GM12878 (cell line): ENCODE results near the gene SYPL2. TPM values are rescaled to one million over a fixed set of nuclear protein-coding genes. Genes with fewer than 3 reads are reported as not detected.

Experiments used
- ATAC-seq: fragments of 200-7000 bp; cut with Tn5 transposase; 3 replicates; pipeline ENCODE4 v1.9.1; 2020; ENCODE audit warnings: mild to moderate bottlenecking, moderate library complexity
- BruUV-seq: library from RNA; stranded (reverse); fragments of 400-500 nt; replicated peaks from 2 replicates; lab custom pipeline; 2021; lab: Mats Ljungman, UMichigan
- CTCF ChIA-PET: fragments of 300-600 bp; sonication (Branson Sonifier 250); formaldehyde crosslinking; extraction: SDS; loops from one replicate; lab custom pipeline; 2021; ENCODE audit warnings: inconsistent platforms; lab: Yijun Ruan, JAX
- POLR2A ChIA-PET: fragments of 350-600 bp; formaldehyde crosslinking; extraction: SDS; loops from one replicate; lab custom pipeline; 2021; ENCODE audit warnings: inconsistent platforms; lab: Charles Lee
- RAD21 ChIA-PET: fragments of 300-600 bp; sonication (Branson Sonifier 250); formaldehyde crosslinking; loops from one replicate; lab custom pipeline; 2023; ENCODE audit warnings: antibody characterized with exemption; ENCODE audit not compliant: unreplicated experiment; lab: Charles Lee
- SMC1A ChIA-PET: fragments of 300-600 bp; sonication (Branson Sonifier 250); formaldehyde crosslinking; loops from one replicate; lab custom pipeline; 2023; ENCODE audit not compliant: unreplicated experiment, uncharacterized antibody; lab: Charles Lee
- DNase-seq: peaks from one replicate; pipeline ENCODE4 v3.0.0-alpha.2; 2011; ENCODE audit warnings: low read depth, low spot score
- FAIRE-seq: peaks from 3 replicates; lab custom pipeline; 2011; peaks lifted over from hg19 to GRCh38; lab: Jason Lieb, UNC
- H2AFZ ChIP-seq: 2 replicates; pipeline ENCODE4 v1.6.0; 2011; ENCODE audit warnings: low read depth, low read length, control low read depth; ENCODE audit not compliant: control insufficient read depth
- H3K27ac ChIP-seq: 2 replicates; pipeline ENCODE4 v1.5.1; 2011; ENCODE audit warnings: control low read depth; ENCODE audit not compliant: control insufficient read depth, insufficient read depth
- H3K27me3 ChIP-seq, 2 experiments: replicated peaks in 1 of 2; 2 replicates each; pipeline versions ENCODE4 v1.6.0 to v1.6.1; 2011; ENCODE audit warnings: low read length in 1 of 2; ENCODE audit not compliant: control insufficient read depth in 2 of 2, insufficient read depth in 2 of 2
- H3K36me3 ChIP-seq, 2 experiments: 2 replicates each; pipeline ENCODE4 v1.5.1; 2011; ENCODE audit warnings: low read length in 1 of 2; ENCODE audit not compliant: control insufficient read depth in 2 of 2, insufficient read depth in 2 of 2
- H3K4me1 ChIP-seq: 2 replicates; pipeline ENCODE4 v1.6.1; 2011; ENCODE audit warnings: mild to moderate bottlenecking, low read length, moderate library complexity, mixed read lengths; ENCODE audit not compliant: control insufficient read depth, insufficient read depth
- H3K4me2 ChIP-seq: 2 replicates; pipeline ENCODE4 v1.6.0; 2011; ENCODE audit warnings: control low read depth; ENCODE audit not compliant: control insufficient read depth, insufficient read depth
- H3K4me3 ChIP-seq: fragments of 200-600 bp; sonication (generic); 2 replicates; pipeline ENCODE4 v1.5.1; 2016
- H3K79me2 ChIP-seq: 2 replicates; pipeline ENCODE4 v1.6.0; 2011; ENCODE audit warnings: low read length; ENCODE audit not compliant: control insufficient read depth, insufficient read depth
- H3K9ac ChIP-seq: 2 replicates; pipeline ENCODE4 v1.8.0; 2011; ENCODE audit warnings: low read length, control low read depth, mixed read lengths; ENCODE audit not compliant: control insufficient read depth, insufficient read depth
- H3K9me3 ChIP-seq: replicated peaks from 3 replicates; pipeline ENCODE4 v1.5.1; 2011; ENCODE audit warnings: mild to moderate bottlenecking, low read length; ENCODE audit not compliant: control insufficient read depth, insufficient read depth
- H4K20me1 ChIP-seq: 2 replicates; pipeline ENCODE4 v1.6.0; 2011; ENCODE audit not compliant: control insufficient read depth, insufficient read depth
- CEBPB ChIP-seq, 2 experiments: fragments of 150-350 bp in 1 of 2; IDR thresholded peaks; 2 replicates each; pipeline ENCODE4 v1.6.1; 2012 to 2014; ENCODE audit warnings: low read depth in 2 of 2, low read length in 2 of 2, borderline replicate concordance in 1 of 2, inconsistent platforms in 1 of 2
- EP300 ChIP-seq, 2 experiments: fragments of 150-350 bp in 1 of 2; IDR thresholded peaks; 2 replicates each; pipeline ENCODE4 v1.6.1; 2011 to 2012; ENCODE audit warnings: low read depth in 2 of 2, low read length in 2 of 2, borderline replicate concordance in 1 of 2, improper control_type of control experiment in 1 of 2, inconsistent platforms in 1 of 2; ENCODE audit not compliant: control insufficient read depth in 1 of 2
- HCFC1 ChIP-seq: fragments of 150-350 bp; IDR thresholded peaks from 2 replicates; pipeline ENCODE4 v1.6.1; 2014; ENCODE audit warnings: low read length
- IKZF1 ChIP-seq: fragments of 450-650 bp; conservative IDR thresholded peaks from 2 replicates; pipeline ENCODE4 v1.6.1; 2017; ENCODE audit warnings: antibody characterized with exemption, mild to moderate bottlenecking
- IKZF2 ChIP-seq, 2 experiments: fragments of 450-650 bp; IDR thresholded peaks; 2 replicates each; pipeline ENCODE4 v1.6.1; 2017; ENCODE audit warnings: mild to moderate bottlenecking in 2 of 2, moderate library complexity in 2 of 2
- KDM1A ChIP-seq: fragments of 200-600 bp; sonication (generic); IDR thresholded peaks from 2 replicates; pipeline ENCODE4 v1.6.1; 2016; ENCODE audit warnings: borderline replicate concordance
- PKNOX1 ChIP-seq: fragments of 450-650 bp; IDR thresholded peaks from 2 replicates; pipeline ENCODE4 v1.6.1; 2016; ENCODE audit warnings: mild to moderate bottlenecking
- RCOR1 ChIP-seq: conservative IDR thresholded peaks from 2 replicates; pipeline ENCODE4 v1.6.1; 2012; ENCODE audit warnings: low read depth, low read length, improper control_type of control experiment
- SMC3 ChIP-seq: IDR thresholded peaks from 2 replicates; pipeline ENCODE4 v1.6.1; 2011; ENCODE audit warnings: low read length, improper control_type of control experiment, borderline replicate concordance
- WGBS: methylation state at CpG from one replicate; pipeline ENCODE4 v1.1.6; 2016; ENCODE audit warnings: low lambda C conversion rate; ENCODE audit not compliant: insufficient replicate concordance, insufficient coverage; ENCODE audit errors: missing lambda C conversion rate; 5-methylcytosine and 5-hydroxymethylcytosine counted together
- in situ Hi-C: fragments of 300-500 bp; cut with MboI; formaldehyde crosslinking; loops from 9 replicates; pipeline ENCODE4 v1.14.3; 2018; ENCODE audit warnings: mixed read lengths
- intact Hi-C: fragments of 100-400 bp; cut with micrococcal nuclease; formaldehyde crosslinking; loops from one replicate; pipeline ENCODE4 v1.14.2; 2022; ENCODE audit not compliant: unreplicated experiment
- polyA plus RNA-seq, 11 experiments: library from polyadenylated mRNA; depleted of rRNA in 4 of 11; unstranded in 6 of 11; stranded (reverse) in 5 of 11; fragments of >200 nt; fragmentation: Nextera tagmentation in 4 of 11; fragmentation: Illumina TruSeq in 1 of 11; extraction: Ambion mirVana in 4 of 11; extraction: Trizol in 1 of 11; gene quantifications; 1 replicate in 1 of 11; 2 replicates in 10 of 11; pipeline versions ENCODE4 v1.2.1 to v1.2.3, GENCODE V29; 2011 to 2016; ENCODE audit warnings: inconsistent platforms in 2 of 11, missing spikeins in 2 of 11, low read depth in 1 of 11
- total RNA-seq, 4 experiments: library from RNA; depleted of rRNA in 3 of 4; stranded (reverse); fragments of >200 nt in 3 of 4; fragmentation: Illumina TruSeq in 1 of 4; extraction: Trizol in 1 of 4; gene quantifications; 2 replicates each; pipeline versions ENCODE4 v1.2.1 to v1.2.3, GENCODE V29; 2013 to 2021

SYPL2 gene
- total and polyA plus RNA-seq, 10 of the 15 experiments (the other 5 are each of a cell fraction or from before 2014, with no cell fraction given): 0.04 to 0.11 (median 0.06) TPM; not detected in 3

GRCh38 chr1:109479901-109480300, 13.6 kb downstream of the SYPL2 start:
- BruUV-seq: no TSS peak
- intact Hi-C loops (no loop called here), in situ Hi-C loops (no loop called here)
- ChIA-PET CTCF (interaction anchor here (0.6 to 2.1 kb wide), 3 partner anchors 10 to 53 kb away, joined by 3 to 17 read pairs (median 3); no protein-coding TSS in a partner anchor), RAD21 (interaction anchor here (1.2 kb wide), 1 partner anchor 52 kb away, joined by 3 read pairs; no protein-coding TSS in a partner anchor), SMC1A (no interaction called here), POLR2A (no interaction called here)
- Histone ChIP-seq H3K4me1 (peaks cover 9% of the 10 kb centered on the region), H3K79me2 (peaks cover 9% of the 10 kb centered on the region), H3K4me2 (no peak overlapping the region), H4K20me1 (no peaks in the 10 kb centered on the region), H2AFZ (no peak overlapping the region), H3K27me3 (peaks cover 0 to 6% of the 10 kb centered on the region in 2 experiments), H3K4me3 (no peak overlapping the region), H3K36me3 (no peaks in the 10 kb centered on the region), H3K9ac (no peak overlapping the region), H3K9me3 (no peaks in the 10 kb centered on the region), H3K27ac (no peak overlapping the region)
- no peak for DNase-seq
- TF ChIP-seq RCOR1 (no peak), PKNOX1 (no peak), EP300 (IDR thresholded peaks at IDR 0.05; ENCODE audit: borderline replicate concordance in 1 of 2, control insufficient read depth in 1 of 2, low read depth in 2 of 2, low read length in 2 of 2) (no peak), SMC3 (no peak), HCFC1 (no peak)
- FAIRE-seq: no peak
- 17% methylated on average over 3 of the region's 3 CpGs for WGBS
- ATAC-seq: no peak

GRCh38 chr1:109481646-109482045, 15.3 kb downstream of the SYPL2 start:
- WGBS: 0% methylated on average over 2 of the region's 2 CpGs
- no peaks in the 10 kb centered on the region for H3K9me3 ChIP-seq
- H3K36me3 ChIP-seq: no peaks in the 10 kb centered on the region; a peak in 1 of 4 replicates
- peaks cover 10% of the 10 kb centered on the region for H3K4me1 ChIP-seq
- no peak for ATAC-seq
- H3K79me2 ChIP-seq: peaks cover 9% of the 10 kb centered on the region
- H2AFZ ChIP-seq: no peak overlapping the region
- intact Hi-C loops (no loop called here), in situ Hi-C loops (no loop called here)
- H3K9ac ChIP-seq: no peak overlapping the region
- BruUV-seq: no TSS peak
- FAIRE-seq: no peak
- no peaks in the 10 kb centered on the region for H4K20me1 ChIP-seq
- H3K27ac ChIP-seq: no peak overlapping the region
- no peak overlapping the region for H3K4me2 ChIP-seq
- no peak for DNase-seq
- ChIA-PET POLR2A (no interaction called here), SMC1A (interaction anchor here (0.8 to 5.0 kb wide), 4 partner anchors 16 to 54 kb away, joined by 3 to 55 read pairs (median 5); no protein-coding TSS in a partner anchor), RAD21 (interaction anchor here (1.3 to 2.2 kb wide), 3 partner anchors 51 to 67 kb away, joined by 4 to 21 read pairs (median 4); partner anchors contain the start of gene GNAI3), CTCF (interaction anchor here (0.9 to 5.7 kb wide), 4 partner anchors 12 to 199 kb away, joined by 3 to 91 read pairs (median 28); partner anchors contain the start of genes CYB561D1 and PSRC1)
- TF ChIP-seq KDM1A (no peak), CEBPB (IDR thresholded peaks at IDR 0.05; ENCODE audit: borderline replicate concordance in 1 of 2, low read depth in 2 of 2, low read length in 2 of 2) (no peak), IKZF1 (no peak), IKZF2 (IDR thresholded peaks at IDR 0.05) (no peak)
- no peak overlapping the region for H3K4me3 ChIP-seq
- peaks cover 0 to 3% of the 10 kb centered on the region in 2 experiments for H3K27me3 ChIP-seq
